ENCODE measurements around the gene PSMA7. TPM values are rescaled to one million over a fixed set of nuclear protein-coding genes. Genes with fewer than 3 reads are reported as not detected.

Gene PSMA7
- total RNA-seq, 1 donor, result 215 TPM

- Histone ChIP-seq H3K4me3 (ENCODE audit: insufficient read depth, low read length) (no peak overlapping the region), H3K36me3 (ENCODE audit: insufficient read depth, low read length) (peaks cover 27% of the 10 kb centered on the region), H3K27ac (ENCODE audit: low read depth, low read length) (no peak overlapping the region), H3K4me2 (ENCODE audit: insufficient read depth, low read length) (no peak overlapping the region), H4K20me1 (ENCODE audit: insufficient read depth, low read length) (no peaks in the 10 kb centered on the region), H3K79me2 (ENCODE audit: insufficient read depth, low read length) (no peaks in the 10 kb centered on the region), H3K9me3 (ENCODE audit: low read depth, low read length) (no peaks in the 10 kb centered on the region), H2AFZ (ENCODE audit: low read length) (no peak overlapping the region), H3K27me3 (ENCODE audit: insufficient read depth, low read length) (no peaks in the 10 kb centered on the region), H3K4me1 (ENCODE audit: insufficient read depth, low read length) (no peaks in the 10 kb centered on the region)
- peak; percentile 48 for DNase-seq (ENCODE audit: insufficient read length, low spot score, missing footprints)
- TF ChIP-seq CTCF (IDR thresholded peaks at IDR 0.05; ENCODE audit: extremely low read depth, low read depth, low read length), result no peak
These were observed 32.5 kb upstream of the PSMA7 start for GRCh38 chr20:62175711-62176110.

- Histone ChIP-seq H3K36me3 (ENCODE audit: insufficient read depth, low read length) (peaks cover 24% of the 10 kb centered on the region), H3K4me2 (ENCODE audit: insufficient read depth, low read length) (no peak overlapping the region), H3K4me1 (ENCODE audit: insufficient read depth, low read length) (no peaks in the 10 kb centered on the region), H3K79me2 (ENCODE audit: insufficient read depth, low read length) (no peaks in the 10 kb centered on the region), H2AFZ (ENCODE audit: low read length) (no peak overlapping the region), H3K4me3 (ENCODE audit: insufficient read depth, low read length) (no peak overlapping the region), H3K27me3 (ENCODE audit: insufficient read depth, low read length) (no peaks in the 10 kb centered on the region), H4K20me1 (ENCODE audit: insufficient read depth, low read length) (no peaks in the 10 kb centered on the region), H3K9me3 (ENCODE audit: low read depth, low read length) (no peaks in the 10 kb centered on the region), H3K27ac (ENCODE audit: low read depth, low read length) (no peak overlapping the region)
- DNase-seq (ENCODE audit: insufficient read length, low spot score, missing footprints), result peak; percentile 67
- TF ChIP-seq CTCF (IDR thresholded peaks at IDR 0.05; ENCODE audit: extremely low read depth, low read depth, low read length), result no peak
These were observed 31.9 kb upstream of the PSMA7 start for GRCh38 chr20:62174870-62175624.

GRCh38 chr20:62174021-62174804 lies 31.0 kb upstream of the PSMA7 start:
- Histone ChIP-seq H3K27me3 (ENCODE audit: insufficient read depth, low read length) (no peaks in the 10 kb centered on the region), H3K4me1 (ENCODE audit: insufficient read depth, low read length) (no peaks in the 10 kb centered on the region), H3K9me3 (ENCODE audit: low read depth, low read length) (no peaks in the 10 kb centered on the region), H3K36me3 (ENCODE audit: insufficient read depth, low read length) (peaks cover 28% of the 10 kb centered on the region), H4K20me1 (ENCODE audit: insufficient read depth, low read length) (no peaks in the 10 kb centered on the region), H3K79me2 (ENCODE audit: insufficient read depth, low read length) (no peaks in the 10 kb centered on the region), H3K4me3 (ENCODE audit: insufficient read depth, low read length) (no peak overlapping the region), H3K27ac (ENCODE audit: low read depth, low read length) (no peak overlapping the region), H3K4me2 (ENCODE audit: insufficient read depth, low read length) (no peak overlapping the region), H2AFZ (ENCODE audit: low read length) (no peak overlapping the region)
- TF ChIP-seq CTCF (IDR thresholded peaks at IDR 0.05; ENCODE audit: extremely low read depth, low read depth, low read length), result no peak
- DNase-seq (ENCODE audit: insufficient read length, low spot score, missing footprints), result peak; percentile 57

- no peak overlapping the region for H2AFZ ChIP-seq (ENCODE audit: low read length)
- H3K36me3 ChIP-seq (ENCODE audit: insufficient read depth, low read length), result peaks cover 33% of the 10 kb centered on the region
- no peak overlapping the region for H3K4me3 ChIP-seq (ENCODE audit: insufficient read depth, low read length)
- no peak overlapping the region for H3K27ac ChIP-seq (ENCODE audit: low read depth, low read length)
- H3K27me3 ChIP-seq (ENCODE audit: insufficient read depth, low read length), result no peaks in the 10 kb centered on the region
- TF ChIP-seq CTCF (IDR thresholded peaks at IDR 0.05; ENCODE audit: extremely low read depth, low read depth, low read length), result no peak
- no peak overlapping the region for H3K4me2 ChIP-seq (ENCODE audit: insufficient read depth, low read length)
- peak; percentile 23 for DNase-seq (ENCODE audit: insufficient read length, low spot score, missing footprints)
- H4K20me1 ChIP-seq (ENCODE audit: insufficient read depth, low read length), result no peaks in the 10 kb centered on the region
- H3K4me1 ChIP-seq (ENCODE audit: insufficient read depth, low read length), result no peaks in the 10 kb centered on the region
- H3K9me3 ChIP-seq (ENCODE audit: low read depth, low read length), result no peaks in the 10 kb centered on the region
- H3K79me2 ChIP-seq (ENCODE audit: insufficient read depth, low read length), result no peaks in the 10 kb centered on the region
These were observed 29.5 kb upstream of the PSMA7 start for GRCh38 chr20:62172666-62173065.

Measured in osteoblast (primary cell).